HG03175 (cell line): ENCODE data around the gene F5.
A peak's percentile ranks its signal among the peaks of the same experiment; 100 is the strongest.

Experiments used
- ATAC-seq: cut with Tn5 transposase; IDR thresholded peaks from one replicate; pipeline ENCODE4 v1.9.1; 2021; ENCODE audit warnings: mild to moderate bottlenecking, moderate library complexity; ENCODE audit not compliant: unreplicated experiment

Gene F5

DNA sequence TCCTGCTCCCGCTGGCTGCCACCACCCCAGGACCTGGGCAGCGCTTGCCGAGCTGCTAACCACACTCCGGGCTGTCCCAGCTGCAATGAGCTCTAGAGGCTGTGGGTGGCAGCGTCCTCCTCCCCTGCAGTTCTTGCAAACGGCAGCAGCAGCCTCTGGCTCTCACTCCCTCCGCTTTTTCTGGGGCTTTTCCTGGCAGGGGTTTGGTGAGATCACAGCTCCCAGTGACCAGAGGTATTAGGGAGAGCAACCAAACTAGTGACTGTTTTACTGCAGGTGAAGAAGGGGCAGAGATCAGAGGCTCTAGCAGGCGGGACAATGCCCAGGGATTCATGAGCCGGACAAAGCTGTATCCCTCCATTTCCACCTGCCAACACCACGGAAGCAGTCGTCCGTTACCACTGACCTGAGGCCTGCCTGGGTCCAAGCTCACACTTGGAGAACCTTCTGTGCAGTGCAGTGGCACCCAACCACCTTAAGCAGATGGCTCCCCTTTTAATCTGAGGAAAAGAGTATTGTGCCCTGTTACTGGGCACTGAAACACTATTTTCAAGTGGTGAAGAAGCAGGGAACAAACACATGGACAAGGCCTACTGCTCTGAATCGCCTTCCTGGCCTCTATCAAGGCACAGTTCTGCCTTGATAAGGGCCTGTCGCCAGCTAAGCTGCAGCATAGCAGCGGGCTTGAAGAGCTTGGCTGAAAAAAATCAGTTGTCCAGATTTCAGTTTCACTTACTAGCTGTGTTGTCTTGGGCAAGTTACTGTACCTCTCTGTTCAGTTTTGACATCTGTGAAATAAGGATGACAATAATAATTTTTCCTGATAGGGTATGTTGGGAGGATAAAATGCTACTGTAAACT lies at the start of gene F5:
F5 (minus strand) TSS at position 87 of the 861 bp plus-strand sequence. CDS start 95 bp downstream, outside the sequence.
- peak; percentile 95 for ATAC-seq

DNA sequence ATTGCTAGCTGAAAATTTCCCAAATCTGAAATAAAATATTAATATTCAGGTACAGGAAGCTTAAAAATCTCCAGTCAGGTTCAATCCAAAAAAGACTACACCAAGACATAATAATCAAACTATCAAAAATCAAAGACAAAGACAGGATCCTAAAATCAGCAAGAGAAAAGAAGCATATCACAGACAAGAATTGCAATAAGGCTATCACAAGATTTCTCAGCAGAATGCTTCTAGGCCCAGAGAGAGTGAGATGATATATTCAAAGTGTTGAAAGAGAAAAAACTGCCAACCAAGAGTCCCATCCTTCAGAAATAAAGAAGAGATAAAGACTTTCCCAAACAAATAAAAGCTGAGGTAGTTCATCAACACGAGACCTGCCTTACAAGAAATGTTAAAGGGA lies 48.6 kb upstream of the F5 start:
- ATAC-seq = no peak

GRCh38 chr1:169634145-169634544 lies 47.9 kb upstream of the F5 start:
- ATAC-seq = no peak

- no peak for ATAC-seq
Measured at GRCh38 chr1:169631249-169631648, 45.0 kb upstream of the F5 start.

GRCh38 chr1:169630006-169630405 lies 43.7 kb upstream of the F5 start, which contains the start of gene SELP:
Gene SELP (minus strand): TSS chr1:169630124. CDS start chr1:169630074, 50 bp downstream.
- ATAC-seq = no peak

DNA sequence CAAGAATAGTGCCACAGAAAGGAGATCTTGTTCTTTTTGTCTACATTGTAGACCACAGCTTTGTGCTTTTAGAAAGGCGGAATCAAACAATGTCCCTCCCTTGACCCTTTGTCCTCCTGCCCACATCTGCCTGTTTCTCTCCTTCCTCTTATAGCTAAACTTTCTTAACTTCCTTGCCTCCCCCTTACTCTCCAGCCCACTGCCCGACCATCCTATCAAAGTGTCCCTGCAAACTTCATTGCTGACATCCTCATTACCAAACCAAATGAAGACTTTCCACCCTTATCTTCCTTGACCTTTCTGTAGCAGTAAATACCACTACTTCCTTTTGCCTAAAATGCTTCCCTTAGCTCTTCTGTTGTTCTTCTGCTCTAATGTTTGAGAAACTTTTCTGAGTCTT lies 38.6 kb upstream of the F5 start:
- ATAC-seq = no peak

- no peak for ATAC-seq
Measured at GRCh38 chr1:169624122-169624521, 37.8 kb upstream of the F5 start.

DNA sequence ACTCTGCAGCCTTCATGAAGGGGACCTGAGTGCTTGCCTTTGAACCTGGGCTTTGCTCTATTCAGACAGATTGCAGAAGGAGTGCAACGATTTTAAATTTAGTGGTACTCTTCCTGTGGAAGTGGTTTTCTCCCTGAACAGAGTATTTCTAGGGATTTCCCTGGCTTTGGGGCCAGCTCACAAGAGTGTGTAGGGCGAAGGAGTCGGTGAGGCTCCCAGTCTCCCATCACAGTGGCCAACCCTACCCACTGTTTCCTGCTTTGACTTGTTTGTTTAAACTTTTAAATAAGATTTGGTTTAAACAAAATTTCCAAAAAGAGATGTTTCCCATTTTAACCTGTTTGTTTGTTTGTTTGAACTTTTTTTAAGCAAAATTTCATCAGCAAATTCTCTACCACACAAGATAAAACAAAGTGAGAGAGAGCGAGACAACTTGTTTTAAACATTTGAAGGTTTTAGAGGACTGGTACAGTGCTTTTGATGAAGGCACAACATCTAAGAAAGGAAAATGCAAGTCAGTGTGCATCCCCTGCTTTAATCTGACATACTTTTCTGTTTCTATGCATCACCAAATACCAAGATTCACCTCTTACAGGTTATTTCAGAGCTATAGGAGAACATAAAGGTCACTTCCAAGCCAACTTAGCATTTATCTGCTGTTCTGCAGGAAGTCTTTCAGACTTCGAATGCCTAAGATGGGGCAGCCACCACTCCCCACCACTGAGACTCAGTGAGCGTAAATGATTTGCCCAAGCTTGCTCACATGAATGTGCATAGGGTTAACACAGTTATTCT lies 37.0 kb upstream of the F5 start:
- no peak for ATAC-seq

GRCh38 chr1:169620565-169620964 lies 34.3 kb upstream of the F5 start:
- no peak for ATAC-seq

DNA sequence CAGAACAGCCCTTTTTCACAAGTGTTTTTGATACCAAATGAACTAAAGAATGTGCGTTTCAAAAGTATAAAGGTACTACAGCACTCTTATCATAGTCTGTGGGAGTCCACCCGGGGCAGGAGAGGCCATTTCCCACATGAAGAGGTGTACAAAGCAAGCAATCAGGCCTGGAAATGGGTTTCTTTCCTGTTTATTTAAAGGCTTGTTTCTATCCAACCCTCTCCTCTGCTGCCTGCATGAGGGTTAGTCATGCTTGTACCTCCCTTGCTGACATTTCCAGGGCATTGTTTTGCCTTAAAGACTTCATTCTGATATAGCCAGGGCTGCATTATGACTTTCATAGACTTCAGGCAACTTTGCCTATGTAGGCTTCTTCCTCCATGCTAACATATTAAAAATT lies 32.1 kb upstream of the F5 start:
- no peak for ATAC-seq

- no peak for ATAC-seq
Measured at GRCh38 chr1:169615803-169616202, 29.5 kb upstream of the F5 start.

DNA sequence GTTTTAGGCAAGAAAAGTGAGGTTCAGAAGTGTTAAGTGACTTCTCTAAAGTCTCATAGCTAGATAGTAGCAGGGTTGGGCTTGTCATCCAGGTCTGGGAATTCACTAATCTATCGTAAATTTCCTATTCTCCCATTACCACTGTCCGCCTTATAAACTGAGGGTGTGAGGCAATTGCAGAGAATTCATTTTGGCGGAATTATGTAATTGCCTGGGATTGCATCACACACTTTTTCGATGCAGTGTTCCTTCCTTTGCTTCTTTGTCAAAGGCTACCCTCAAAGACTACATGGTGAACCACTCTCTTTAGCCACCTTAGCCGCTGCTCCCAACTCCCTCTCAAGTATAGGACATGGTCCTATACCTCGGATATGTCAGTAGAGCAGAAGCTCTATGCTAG lies 24.6 kb upstream of the F5 start:
- ATAC-seq = no peak

DNA sequence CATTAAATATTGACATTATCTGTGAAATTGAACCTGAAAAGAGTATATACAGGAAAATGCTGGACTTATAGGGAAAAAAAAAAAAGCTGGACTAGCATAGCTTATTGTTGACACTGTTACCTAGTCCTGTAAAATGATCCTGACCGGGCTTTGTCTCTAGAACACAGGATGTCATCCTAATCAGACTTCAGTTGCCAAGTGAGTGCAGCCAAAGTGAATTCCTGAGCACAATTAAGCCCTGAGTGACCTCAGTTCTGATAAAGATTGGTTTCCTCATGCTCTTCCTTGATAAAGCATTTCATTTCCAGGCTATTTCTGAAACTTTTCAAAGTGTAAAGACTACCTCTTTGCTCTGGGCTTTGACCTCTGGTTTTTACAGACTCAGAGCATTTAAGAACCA lies 23.8 kb upstream of the F5 start:
- ATAC-seq = no peak

DNA sequence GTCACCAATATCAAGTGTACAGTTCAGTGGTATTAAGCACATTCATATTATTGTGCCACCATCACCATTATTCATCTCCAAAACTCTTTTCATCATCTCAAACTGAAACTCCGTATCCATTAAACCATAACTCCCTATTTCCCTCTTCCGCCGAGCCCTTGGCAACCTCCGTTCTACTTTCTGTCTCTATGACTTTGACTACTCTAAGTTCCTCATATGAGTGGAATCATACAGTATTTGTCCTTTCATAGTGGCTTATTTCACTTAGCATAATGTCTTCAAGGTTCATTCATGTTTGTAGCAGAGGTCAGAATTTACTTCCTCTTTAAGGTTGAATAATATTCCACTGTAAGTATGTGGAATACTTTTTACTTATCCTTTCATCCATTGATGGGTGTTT lies 21.9 kb upstream of the F5 start:
- ATAC-seq = no peak

DNA sequence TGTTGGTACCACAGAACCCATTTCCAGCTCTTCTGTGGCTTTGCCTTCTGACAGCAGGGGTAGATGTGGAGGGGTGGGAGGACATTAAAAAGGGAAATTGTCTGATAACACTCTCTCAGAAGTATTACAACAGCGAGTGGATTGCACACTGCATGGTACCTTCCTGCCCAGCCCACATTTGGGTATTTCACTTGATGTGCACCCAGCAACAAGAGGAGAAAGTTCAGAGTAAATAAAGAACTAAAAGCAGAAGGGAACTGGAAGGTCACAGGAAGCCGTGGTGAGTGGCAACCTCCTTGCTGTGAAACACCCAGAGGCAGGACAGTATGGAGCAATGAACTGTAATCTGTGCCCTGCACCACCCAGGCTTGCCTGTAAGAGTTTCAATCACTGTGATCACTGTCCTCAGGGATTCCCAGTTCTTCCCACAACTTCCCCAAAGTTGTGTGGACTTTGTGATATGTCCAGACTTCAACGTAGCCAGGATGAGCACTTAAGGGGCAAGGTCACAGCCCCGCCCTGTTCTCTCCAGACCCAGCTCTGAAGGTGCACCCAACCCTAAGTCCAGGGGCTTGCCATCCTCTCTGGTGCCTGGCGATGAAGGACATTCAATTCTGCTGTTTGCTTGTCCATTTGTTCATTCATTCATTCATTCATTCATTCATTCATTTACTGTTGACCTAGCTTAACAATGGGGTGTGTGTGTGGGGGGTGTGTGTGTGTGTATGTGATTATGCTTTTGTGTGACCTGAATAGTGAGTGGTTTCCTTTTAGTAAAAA lies 18.7 kb upstream of the F5 start:
- ATAC-seq = peak; percentile 65

DNA sequence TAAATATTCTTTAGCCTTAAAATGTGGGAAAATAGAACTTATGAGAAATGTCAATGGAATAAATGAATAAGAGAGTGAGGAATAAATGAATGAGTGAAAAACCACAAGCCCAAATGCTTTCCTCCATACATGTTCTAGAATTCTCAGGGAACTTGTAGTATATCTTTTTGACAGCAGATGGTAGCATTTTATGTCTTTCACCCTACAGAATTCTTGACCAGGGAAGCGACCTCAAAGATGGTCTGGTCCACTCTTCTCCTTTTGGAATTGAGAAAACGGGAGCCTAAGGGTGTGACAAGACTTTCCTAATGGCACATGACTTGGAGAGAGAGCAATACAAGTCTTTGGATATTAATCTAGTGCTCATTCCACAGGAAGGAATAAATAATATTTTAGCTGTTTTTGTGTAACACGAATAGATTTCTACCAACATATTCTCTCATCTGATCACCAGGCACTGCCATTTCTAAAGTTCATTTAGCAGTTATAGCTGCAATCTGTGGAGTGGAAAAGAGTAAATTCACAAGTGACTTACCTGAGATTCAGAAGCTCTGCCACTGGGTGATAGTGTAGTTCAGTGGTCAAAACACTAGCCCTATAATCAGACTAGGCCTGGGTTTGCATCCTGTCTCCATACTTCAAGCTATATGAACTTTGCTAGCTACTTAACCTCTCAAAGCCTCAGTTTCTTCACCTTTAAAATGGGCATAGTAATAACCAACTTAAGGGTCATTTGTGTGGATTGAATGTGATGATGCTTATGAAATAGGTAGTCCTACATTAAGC lies 15.0 kb upstream of the F5 start:
- ATAC-seq = peak; percentile 56

- ATAC-seq = no peak
Measured at GRCh38 chr1:169595764-169596711, 9.8 kb upstream of the F5 start.

DNA sequence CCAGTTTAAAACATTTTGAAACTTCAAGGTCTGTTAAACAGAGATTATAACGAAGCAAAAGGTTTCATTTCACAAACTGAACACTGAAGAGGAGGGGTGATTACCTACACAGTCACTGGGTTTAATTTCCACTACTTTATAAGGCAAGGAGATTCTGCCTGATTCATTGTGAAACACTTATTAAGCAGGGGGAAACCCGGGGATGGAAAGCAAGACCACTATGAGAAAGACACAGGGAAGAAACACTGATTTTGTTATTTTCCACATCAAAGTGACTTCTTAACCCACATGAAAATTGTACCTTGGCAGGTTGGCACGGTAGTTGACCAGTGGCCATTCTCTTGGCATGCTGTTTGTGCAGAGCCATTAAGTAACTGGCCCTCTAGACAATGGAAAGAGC lies 8.1 kb upstream of the F5 start:
- peak; percentile 59 for ATAC-seq

- ATAC-seq = no peak
Measured at GRCh38 chr1:169590932-169591331, 4.7 kb upstream of the F5 start.
